Measurements from ENCODE around the gene KLHL18.

DNA sequence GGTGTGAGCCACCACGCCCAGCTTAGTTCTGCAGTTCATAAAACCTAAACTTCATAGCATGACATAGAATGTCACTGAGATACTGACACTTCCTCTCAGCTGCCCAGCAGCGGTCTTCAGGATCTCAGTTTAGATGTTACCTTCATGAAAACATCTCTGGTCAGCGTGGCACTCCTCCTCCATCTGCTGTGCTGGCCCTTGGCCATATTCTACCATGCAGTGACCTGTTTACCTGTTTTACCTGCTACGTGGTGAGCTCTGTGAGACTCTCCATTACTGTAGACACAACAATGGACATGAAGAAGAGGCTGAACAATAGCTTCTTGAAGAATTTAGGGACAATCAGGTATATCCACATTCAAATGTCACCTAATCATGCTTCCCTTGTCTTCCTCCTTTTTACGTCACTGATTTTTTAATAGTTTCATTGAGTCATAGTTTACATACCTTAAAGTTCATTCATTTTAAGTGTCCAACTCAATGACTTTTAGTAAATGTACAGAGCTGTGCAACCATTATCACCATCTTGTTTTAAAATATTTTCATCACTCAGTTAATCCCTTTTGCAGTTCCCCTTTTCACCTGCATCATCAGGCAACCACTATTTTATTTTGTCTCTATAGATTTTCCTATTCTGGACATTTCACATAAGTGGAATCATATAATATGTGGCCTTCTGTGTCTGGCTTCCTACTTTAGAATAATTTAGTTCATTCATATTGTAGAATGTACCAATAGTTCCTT, 65.8 kb downstream of the KLHL18 start:
- TF ChIP-seq POLR2AphosphoS5 (IDR thresholded peaks at IDR 0.05; ENCODE audit: borderline replicate concordance, low read depth, low read length) (no peak), EZH2 (IDR thresholded peaks at IDR 0.05) (no peak), FOXP2 (optimal IDR thresholded peaks at IDR 0.05; ENCODE audit: control extremely low read depth, extremely low read length, insufficient read depth) (no peak)
